Osteocyte (in vitro differentiated cells): ENCODE data around the gene ONECUT3. TPM values are rescaled to one million over a fixed set of nuclear protein-coding genes. Genes with fewer than 3 reads are reported as not detected.

Source experiments
- DNase-seq: peaks from one replicate; pipeline ENCODE4 v3.0.0; 2021; ENCODE audit warnings: mixed read lengths; ENCODE audit not compliant: unreplicated experiment; ENCODE audit errors: extremely low spot score
- H3K27ac Mint-ChIP-seq: one replicate; pipeline ENCODE4 v1.8.0; 2021; ENCODE audit warnings: mild to moderate bottlenecking, mixed read lengths; ENCODE audit not compliant: unreplicated experiment
- H3K27me3 Mint-ChIP-seq: one replicate; pipeline ENCODE4 v1.8.0; 2021; ENCODE audit warnings: mixed read lengths; ENCODE audit not compliant: unreplicated experiment
- H3K36me3 Mint-ChIP-seq: one replicate; pipeline ENCODE4 v1.8.0; 2021; ENCODE audit warnings: mixed read lengths; ENCODE audit not compliant: unreplicated experiment
- H3K4me1 Mint-ChIP-seq: one replicate; pipeline ENCODE4 v1.8.0; 2021; ENCODE audit warnings: mixed read lengths; ENCODE audit not compliant: unreplicated experiment
- H3K4me3 Mint-ChIP-seq: one replicate; pipeline ENCODE4 v1.8.0; 2021; ENCODE audit warnings: mild to moderate bottlenecking, moderate library complexity, mixed read lengths; ENCODE audit not compliant: unreplicated experiment
- H3K9me3 Mint-ChIP-seq: one replicate; pipeline ENCODE4 v1.8.0; 2021; ENCODE audit warnings: mixed read lengths; ENCODE audit not compliant: unreplicated experiment
- total RNA-seq: library from RNA; stranded (reverse); gene quantifications from 2 replicates; pipeline ENCODE4 v1.2.1, GENCODE V29; 2021
- TF ChIP-seq, protein P1 (sequence below): fragments of 200-600 bp; sonication (generic); IDR thresholded peaks from 2 replicates; pipeline ENCODE4 v1.5.0; 2021; ENCODE audit warnings: antibody characterized with exemption, mild to moderate bottlenecking, moderate library complexity

Gene ONECUT3
- total RNA-seq, 1 donor from 2014 or later, result not detected

DNA sequence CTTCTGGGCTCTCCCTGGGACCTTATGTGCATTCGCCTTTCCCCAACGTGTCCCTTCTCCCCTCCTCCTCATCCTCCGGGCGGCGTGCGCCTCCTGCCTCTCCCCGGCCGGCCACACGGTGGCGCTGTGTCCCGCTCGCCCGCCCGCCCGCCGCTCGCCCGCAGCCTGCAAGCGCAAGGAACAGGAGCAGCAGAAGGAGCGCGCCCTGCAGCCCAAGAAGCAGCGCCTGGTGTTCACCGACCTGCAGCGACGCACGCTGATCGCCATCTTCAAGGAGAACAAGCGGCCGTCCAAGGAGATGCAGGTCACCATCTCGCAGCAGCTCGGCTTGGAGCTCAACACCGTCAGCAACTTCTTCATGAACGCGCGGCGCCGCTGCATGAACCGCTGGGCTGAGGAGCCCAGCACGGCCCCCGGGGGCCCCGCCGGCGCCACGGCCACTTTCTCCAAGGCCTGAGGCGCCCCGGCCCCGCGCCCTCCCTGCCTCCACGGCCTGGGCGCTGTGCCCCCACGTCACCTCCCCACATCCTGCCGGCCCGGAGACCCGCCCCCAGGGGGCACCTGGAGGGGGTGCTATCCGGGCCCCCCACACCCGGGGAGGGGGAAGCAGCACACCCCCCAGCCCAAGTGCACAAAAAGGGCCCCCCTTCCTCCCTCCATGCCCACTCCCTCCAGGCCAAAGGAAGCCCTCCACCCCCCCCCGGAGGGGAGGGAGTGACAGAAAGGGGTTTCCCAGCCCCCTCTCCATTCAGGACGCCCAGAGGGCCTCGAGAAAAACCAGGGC, 21.9 kb downstream of the ONECUT3 start:
- Mint-ChIP-seq H3K4me3 (no peak overlapping the region), H3K9me3 (peaks cover 9% of the 10 kb centered on the region), H3K27ac (no peak overlapping the region), H3K36me3 (no peaks in the 10 kb centered on the region), H3K4me1 (peaks cover 6% of the 10 kb centered on the region), H3K27me3 (peaks cover 64% of the 10 kb centered on the region)
- TF ChIP-seq, protein P1, sequence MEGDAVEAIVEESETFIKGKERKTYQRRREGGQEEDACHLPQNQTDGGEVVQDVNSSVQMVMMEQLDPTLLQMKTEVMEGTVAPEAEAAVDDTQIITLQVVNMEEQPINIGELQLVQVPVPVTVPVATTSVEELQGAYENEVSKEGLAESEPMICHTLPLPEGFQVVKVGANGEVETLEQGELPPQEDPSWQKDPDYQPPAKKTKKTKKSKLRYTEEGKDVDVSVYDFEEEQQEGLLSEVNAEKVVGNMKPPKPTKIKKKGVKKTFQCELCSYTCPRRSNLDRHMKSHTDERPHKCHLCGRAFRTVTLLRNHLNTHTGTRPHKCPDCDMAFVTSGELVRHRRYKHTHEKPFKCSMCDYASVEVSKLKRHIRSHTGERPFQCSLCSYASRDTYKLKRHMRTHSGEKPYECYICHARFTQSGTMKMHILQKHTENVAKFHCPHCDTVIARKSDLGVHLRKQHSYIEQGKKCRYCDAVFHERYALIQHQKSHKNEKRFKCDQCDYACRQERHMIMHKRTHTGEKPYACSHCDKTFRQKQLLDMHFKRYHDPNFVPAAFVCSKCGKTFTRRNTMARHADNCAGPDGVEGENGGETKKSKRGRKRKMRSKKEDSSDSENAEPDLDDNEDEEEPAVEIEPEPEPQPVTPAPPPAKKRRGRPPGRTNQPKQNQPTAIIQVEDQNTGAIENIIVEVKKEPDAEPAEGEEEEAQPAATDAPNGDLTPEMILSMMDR, result peak; percentile 50
- DNase-seq, result no peak

DNA sequence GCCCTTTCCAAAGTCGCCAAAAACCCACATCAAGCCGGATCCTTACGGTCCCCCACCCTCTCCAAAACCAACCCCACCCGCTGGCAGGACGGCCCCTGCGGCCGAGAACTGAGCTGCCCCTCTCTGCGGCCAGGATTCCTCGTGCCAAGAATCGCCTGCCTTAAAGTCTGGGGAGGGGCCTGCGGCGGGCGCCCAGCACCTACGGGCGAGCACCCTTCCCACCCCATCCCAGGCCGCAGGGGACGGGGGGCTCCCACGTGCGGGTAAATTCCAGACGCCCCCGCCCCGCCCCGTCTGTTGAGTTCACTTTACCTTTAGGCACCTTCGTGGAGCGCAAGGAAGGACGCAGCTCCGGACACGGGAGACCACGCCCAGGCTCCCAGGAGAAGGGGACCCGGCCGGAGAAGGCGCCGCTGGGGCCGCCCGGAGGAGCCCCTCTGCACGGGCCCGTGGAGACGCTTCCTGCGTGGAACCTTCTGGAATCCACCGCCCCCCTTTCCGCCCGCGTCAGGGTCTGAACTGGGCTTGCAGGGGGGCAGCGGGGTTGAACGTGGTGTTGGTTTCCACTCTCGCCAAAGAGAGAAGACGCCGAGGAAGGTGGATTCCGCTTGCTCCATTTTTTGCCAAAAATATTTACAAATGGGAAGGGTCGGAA, 22.8 kb downstream of the ONECUT3 start:
- Mint-ChIP-seq H3K36me3 (no peaks in the 10 kb centered on the region), H3K9me3 (peaks cover 2% of the 10 kb centered on the region)

GRCh38 chr19:1776606-1777147, 23.4 kb downstream of the ONECUT3 start:
- Mint-ChIP-seq H3K4me3 (no peak overlapping the region), H3K4me1 (peaks cover 6% of the 10 kb centered on the region), H3K27me3 (peaks cover 64% of the 10 kb centered on the region), H3K36me3 (no peaks in the 10 kb centered on the region), H3K9me3 (no peaks in the 10 kb centered on the region), H3K27ac (no peak overlapping the region)
- TF ChIP-seq, protein P1, result no peak
- no peak for DNase-seq

More for the DNA sequence above, 22.8 kb downstream of the ONECUT3 start:
- Mint-ChIP-seq H3K4me1 (peaks cover 6% of the 10 kb centered on the region), H3K27me3 (peaks cover 65% of the 10 kb centered on the region), H3K27ac (no peak overlapping the region), H3K4me3 (no peak overlapping the region)
- DNase-seq, result no peak
- TF ChIP-seq, protein P1, result no peak

DNA sequence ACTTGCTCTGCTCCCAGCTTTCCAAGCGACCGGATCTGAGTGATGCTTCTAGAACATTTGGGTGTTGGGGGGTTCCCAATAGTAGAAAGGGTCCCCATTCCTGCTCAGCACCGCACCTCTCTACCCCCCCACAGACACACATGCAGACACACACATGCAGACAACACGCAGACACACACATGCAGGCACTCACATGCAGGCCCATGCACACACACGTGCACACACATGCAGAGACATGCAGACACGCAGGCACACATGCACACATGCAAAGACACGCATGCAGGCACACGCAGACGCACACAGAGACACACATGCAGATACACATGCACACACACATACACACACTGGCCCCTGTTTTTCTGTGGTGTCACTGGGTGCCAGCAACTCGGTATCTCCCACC, 23.8 kb downstream of the ONECUT3 start:
- H3K27me3 Mint-ChIP-seq, result peaks cover 64% of the 10 kb centered on the region
- no peak for DNase-seq
- H3K4me3 Mint-ChIP-seq, result no peak overlapping the region
- no peaks in the 10 kb centered on the region for H3K9me3 Mint-ChIP-seq
- no peak overlapping the region for H3K27ac Mint-ChIP-seq
- H3K4me1 Mint-ChIP-seq, result peaks cover 6% of the 10 kb centered on the region
- TF ChIP-seq, protein P1, result no peak
- H3K36me3 Mint-ChIP-seq, result no peaks in the 10 kb centered on the region

DNA sequence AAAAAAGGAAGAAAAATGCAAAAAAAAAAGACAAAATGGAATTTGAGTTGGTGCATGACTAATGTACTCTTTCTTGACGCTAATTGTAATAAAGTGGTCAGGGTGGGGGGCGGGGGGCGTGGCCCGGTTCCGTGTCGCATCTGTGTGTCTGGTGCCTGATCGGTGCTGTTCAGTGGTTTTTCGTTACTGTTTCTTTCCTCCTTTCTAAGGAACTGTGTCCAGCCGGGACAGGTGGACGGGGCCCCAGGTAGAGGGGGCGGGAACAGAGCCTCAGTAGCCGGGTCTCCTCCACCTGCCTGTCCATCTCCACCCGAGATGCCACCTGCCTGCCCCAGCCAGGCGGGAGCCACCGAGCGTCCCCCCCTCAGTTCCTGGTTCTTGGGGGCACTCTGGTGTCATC, 26.3 kb downstream of the ONECUT3 start:
- no peak for DNase-seq
- no peak overlapping the region for H3K27ac Mint-ChIP-seq
- TF ChIP-seq, protein P1, result no peak
- H3K36me3 Mint-ChIP-seq, result no peaks in the 10 kb centered on the region
- H3K9me3 Mint-ChIP-seq, result no peaks in the 10 kb centered on the region
- peaks cover 6% of the 10 kb centered on the region for H3K4me1 Mint-ChIP-seq
- H3K4me3 Mint-ChIP-seq, result no peak overlapping the region
- peaks cover 50% of the 10 kb centered on the region for H3K27me3 Mint-ChIP-seq
